GM19452 (cell line): ENCODE measurements around the gene CCDC93.
"Not testable (repeated sequence)": the region's sequence is repeated elsewhere in the genome, so short reads cannot be mapped to it uniquely, and the experiment has no call there.

Experiments
- ATAC-seq: cut with Tn5 transposase; IDR thresholded peaks from one replicate; pipeline ENCODE4 v1.9.1; 2021; ENCODE audit not compliant: unreplicated experiment

The CCDC93 gene

GRCh38 chr2:117957616-117958015 lies 56.3 kb downstream of the CCDC93 start:
- no peak for ATAC-seq

- no peak for ATAC-seq
These were observed 57.7 kb downstream of the CCDC93 start for GRCh38 chr2:117956036-117956796.

GRCh38 chr2:117953231-117953630 lies 60.6 kb downstream of the CCDC93 start:
- ATAC-seq: no peak

GRCh38 chr2:117952701-117953100 lies 61.2 kb downstream of the CCDC93 start:
- no peak for ATAC-seq

GRCh38 chr2:117952228-117952627 lies 61.6 kb downstream of the CCDC93 start:
- ATAC-seq: no peak

GRCh38 chr2:117949806-117950205 lies 64.1 kb downstream of the CCDC93 start:
- ATAC-seq: no peak

- no peak for ATAC-seq
These were observed 65.3 kb downstream of the CCDC93 start for GRCh38 chr2:117948615-117949014.

GRCh38 chr2:117945296-117945695 lies 68.6 kb downstream of the CCDC93 start:
- ATAC-seq: no peak

- no peak for ATAC-seq
These were observed 69.1 kb downstream of the CCDC93 start for GRCh38 chr2:117944816-117945215.

- no peak for ATAC-seq
These were observed 70.7 kb downstream of the CCDC93 start for GRCh38 chr2:117943013-117943672.

GRCh38 chr2:117942551-117942950 lies 71.3 kb downstream of the CCDC93 start:
- no peak for ATAC-seq

GRCh38 chr2:117941693-117942092 lies 72.2 kb downstream of the CCDC93 start:
- ATAC-seq: no peak

- no peak for ATAC-seq
These were observed 73.4 kb downstream of the CCDC93 start for GRCh38 chr2:117940436-117940835.

GRCh38 chr2:117938611-117939010 lies 75.3 kb downstream of the CCDC93 start:
- no peak for ATAC-seq

- no peak for ATAC-seq
These were observed 76.9 kb downstream of the CCDC93 start for GRCh38 chr2:117936871-117937428.

GRCh38 chr2:117935954-117936353 lies 77.9 kb downstream of the CCDC93 start:
- no peak for ATAC-seq

GRCh38 chr2:117935456-117935855 lies 78.4 kb downstream of the CCDC93 start:
- no peak for ATAC-seq

GRCh38 chr2:117933884-117934354 lies 80.0 kb downstream of the CCDC93 start:
- no peak for ATAC-seq

- ATAC-seq: no peak
These were observed 81.9 kb downstream of the CCDC93 start for GRCh38 chr2:117931978-117932377.

- no peak for ATAC-seq
These were observed 82.6 kb downstream of the CCDC93 start for GRCh38 chr2:117931266-117931665.

GRCh38 chr2:117930775-117931174 lies 83.1 kb downstream of the CCDC93 start:
- no peak for ATAC-seq

- ATAC-seq: not testable (repeated sequence)
These were observed 90.4 kb downstream of the CCDC93 start for GRCh38 chr2:117923471-117923870.
